ENCODE data around the gene ANKS3.

The ANKS3 gene

GRCh38 chr16:4746991-4747574 lies 13.0 kb upstream of the ANKS3 start:
- Histone ChIP-seq H3K9me3 (ENCODE audit: control insufficient read depth, low read length) (no peaks in the 10 kb centered on the region), H3K27me3 (ENCODE audit: control insufficient read depth, insufficient read depth, low read length) (no peaks in the 10 kb centered on the region), H3K79me2 (no peaks in the 10 kb centered on the region), H3K4me2 (ENCODE audit: low read length) (no peak overlapping the region), H2AFZ (no peak overlapping the region), H3K4me3 (ENCODE audit: low read depth, low read length) (no peak overlapping the region), H3K36me3 (ENCODE audit: control insufficient read depth, insufficient read depth, low read length) (no peaks in the 10 kb centered on the region), H3K4me1 (peaks cover 9% of the 10 kb centered on the region), H3K27ac (no peak overlapping the region), H3K9ac (no peak overlapping the region)
- no peak for TF ChIP-seq CTCF (IDR thresholded peaks at IDR 0.05)

GRCh38 chr16:4746215-4746614 lies 12.1 kb upstream of the ANKS3 start:
- Histone ChIP-seq H2AFZ (no peak overlapping the region), H3K9ac (no peak overlapping the region), H3K36me3 (ENCODE audit: control insufficient read depth, insufficient read depth, low read length) (no peaks in the 10 kb centered on the region), H3K27me3 (ENCODE audit: control insufficient read depth, insufficient read depth, low read length) (no peaks in the 10 kb centered on the region), H3K27ac (no peak overlapping the region), H3K79me2 (no peaks in the 10 kb centered on the region), H3K4me3 (ENCODE audit: low read depth, low read length) (no peak overlapping the region), H3K4me1 (peaks cover 9% of the 10 kb centered on the region), H3K9me3 (ENCODE audit: control insufficient read depth, low read length) (no peaks in the 10 kb centered on the region), H3K4me2 (ENCODE audit: low read length) (no peak overlapping the region)
- TF ChIP-seq CTCF (IDR thresholded peaks at IDR 0.05): no peak

GRCh38 chr16:4745274-4745569 lies 11.2 kb upstream of the ANKS3 start:
- Histone ChIP-seq H3K9me3 (ENCODE audit: control insufficient read depth, low read length) (no peaks in the 10 kb centered on the region), H3K4me2 (ENCODE audit: low read length) (no peak overlapping the region), H3K4me1 (peaks cover 9% of the 10 kb centered on the region), H3K27ac (no peak overlapping the region), H3K4me3 (ENCODE audit: low read depth, low read length) (no peak overlapping the region), H3K9ac (no peak overlapping the region), H2AFZ (no peak overlapping the region), H3K27me3 (ENCODE audit: control insufficient read depth, insufficient read depth, low read length) (no peaks in the 10 kb centered on the region), H3K79me2 (no peaks in the 10 kb centered on the region), H3K36me3 (ENCODE audit: control insufficient read depth, insufficient read depth, low read length) (no peaks in the 10 kb centered on the region)
- no peak for TF ChIP-seq CTCF (IDR thresholded peaks at IDR 0.05)

DNA sequence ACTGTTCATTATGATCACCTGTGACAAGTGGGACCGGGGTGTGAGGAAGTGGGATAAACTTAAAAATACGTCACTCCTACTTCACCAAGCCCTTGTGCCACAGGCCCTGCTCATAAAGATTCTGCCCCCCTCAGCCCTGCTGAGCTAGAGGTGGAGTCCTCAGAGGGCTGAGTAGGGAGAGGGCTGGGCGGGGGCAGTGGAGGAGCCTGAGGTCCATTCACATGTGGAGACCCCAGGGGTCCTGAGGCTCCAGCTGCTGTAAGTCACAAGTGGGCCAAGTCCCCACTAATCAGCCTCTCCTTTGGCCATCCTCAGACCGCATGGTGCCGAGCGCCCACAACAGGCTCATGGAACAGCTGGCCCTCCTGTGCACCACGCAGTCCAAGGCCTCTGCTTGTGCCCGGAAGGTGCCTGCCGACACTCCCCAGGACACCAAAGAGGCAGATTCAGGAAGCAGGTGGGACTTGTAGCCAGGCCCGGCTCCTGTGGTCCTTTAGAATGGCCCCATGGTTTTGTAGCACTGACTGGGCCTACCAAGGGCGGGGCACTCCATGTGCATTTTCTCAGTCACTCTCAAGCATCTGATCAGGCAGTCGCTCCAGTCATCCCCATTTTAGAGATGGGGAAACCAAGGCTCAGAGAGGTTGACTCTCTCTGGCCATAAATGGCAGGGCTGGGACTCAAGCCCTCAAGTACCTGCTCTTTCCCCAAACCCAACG lies 10.6 kb upstream of the ANKS3 start:
- Histone ChIP-seq H2AFZ (no peak overlapping the region), H3K27ac (no peak overlapping the region), H3K4me3 (ENCODE audit: low read depth, low read length) (no peak overlapping the region), H3K9me3 (ENCODE audit: control insufficient read depth, low read length) (no peaks in the 10 kb centered on the region), H3K27me3 (ENCODE audit: control insufficient read depth, insufficient read depth, low read length) (no peaks in the 10 kb centered on the region), H3K4me2 (ENCODE audit: low read length) (no peak overlapping the region), H3K9ac (no peak overlapping the region), H3K36me3 (ENCODE audit: control insufficient read depth, insufficient read depth, low read length) (no peaks in the 10 kb centered on the region), H3K4me1 (peaks cover 9% of the 10 kb centered on the region), H3K79me2 (no peaks in the 10 kb centered on the region)
- TF ChIP-seq CTCF (IDR thresholded peaks at IDR 0.05): no peak

Data from parathyroid adenoma (tissue), 2 donors.